Astrocyte of the cerebellum (primary cell): ENCODE data around the gene ENTREP1.
A peak's percentile ranks its signal among the peaks of the same experiment; 100 is the strongest.

Experiments used
- DNase-seq: peaks from one replicate; pipeline ENCODE4 v3.0.0-alpha.2; 2011; ENCODE audit warnings: low read depth
- H3K4me3 ChIP-seq: 2 replicates; pipeline ENCODE4 v1.5.1; 2011; ENCODE audit warnings: mild to moderate bottlenecking, low read depth, low read length, moderate library complexity
- in situ Hi-C: cut with HindIII; loops from 2 replicates; pipeline ENCODE4 v1.10.0; 2017; ENCODE audit warnings: low sequenced_read_pairs
- TF ChIP-seq, protein P1 (sequence below): IDR thresholded peaks from 2 replicates; pipeline ENCODE4 v1.5.1; 2012; ENCODE audit warnings: low read length, low read depth, moderate library complexity, mild to moderate bottlenecking; ENCODE audit errors: missing control alignments

The ENTREP1 gene

GRCh38 chr9:69317894-69318293, 7.1 kb upstream of the ENTREP1 start:
- DNase-seq = no peak
- in situ Hi-C loops = no loop called here

GRCh38 chr9:69319324-69320025, 5.5 kb upstream of the ENTREP1 start:
- no peak for DNase-seq
- in situ Hi-C loops = no loop called here
- no peak overlapping the region for H3K4me3 ChIP-seq
- TF ChIP-seq, protein P1, sequence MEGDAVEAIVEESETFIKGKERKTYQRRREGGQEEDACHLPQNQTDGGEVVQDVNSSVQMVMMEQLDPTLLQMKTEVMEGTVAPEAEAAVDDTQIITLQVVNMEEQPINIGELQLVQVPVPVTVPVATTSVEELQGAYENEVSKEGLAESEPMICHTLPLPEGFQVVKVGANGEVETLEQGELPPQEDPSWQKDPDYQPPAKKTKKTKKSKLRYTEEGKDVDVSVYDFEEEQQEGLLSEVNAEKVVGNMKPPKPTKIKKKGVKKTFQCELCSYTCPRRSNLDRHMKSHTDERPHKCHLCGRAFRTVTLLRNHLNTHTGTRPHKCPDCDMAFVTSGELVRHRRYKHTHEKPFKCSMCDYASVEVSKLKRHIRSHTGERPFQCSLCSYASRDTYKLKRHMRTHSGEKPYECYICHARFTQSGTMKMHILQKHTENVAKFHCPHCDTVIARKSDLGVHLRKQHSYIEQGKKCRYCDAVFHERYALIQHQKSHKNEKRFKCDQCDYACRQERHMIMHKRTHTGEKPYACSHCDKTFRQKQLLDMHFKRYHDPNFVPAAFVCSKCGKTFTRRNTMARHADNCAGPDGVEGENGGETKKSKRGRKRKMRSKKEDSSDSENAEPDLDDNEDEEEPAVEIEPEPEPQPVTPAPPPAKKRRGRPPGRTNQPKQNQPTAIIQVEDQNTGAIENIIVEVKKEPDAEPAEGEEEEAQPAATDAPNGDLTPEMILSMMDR = no peak

More at GRCh38 chr9:69317894-69318293, 7.1 kb upstream of the ENTREP1 start:
- TF ChIP-seq, protein P1 = no peak
- H3K4me3 ChIP-seq = no peak overlapping the region

- TF ChIP-seq, protein P1 = no peak
- in situ Hi-C loops = no loop called here
- no peak for DNase-seq
- H3K4me3 ChIP-seq = no peak overlapping the region
Observed at GRCh38 chr9:69322256-69322655, 2.8 kb upstream of the ENTREP1 start.

DNA sequence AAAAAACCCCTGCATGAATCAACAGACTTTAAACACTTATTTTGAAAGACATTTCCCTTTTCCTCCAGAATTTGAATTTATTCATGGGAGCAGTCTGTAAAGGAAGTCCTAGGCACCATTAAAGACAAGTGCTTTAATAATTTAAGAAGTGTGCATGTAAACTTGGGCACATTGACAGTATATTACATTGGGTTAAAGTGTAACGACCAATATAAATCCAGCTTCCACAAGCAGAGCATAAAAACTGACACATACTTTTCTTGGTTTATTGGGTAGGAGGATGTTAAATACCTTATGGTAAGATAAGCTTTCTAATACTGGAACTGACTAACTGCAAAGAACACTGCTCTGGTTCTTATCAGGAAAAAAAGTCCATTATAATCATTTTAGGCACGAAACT, 1.2 kb upstream of the ENTREP1 start:
- TF ChIP-seq, protein P1 = no peak
- H3K4me3 ChIP-seq = no peak overlapping the region
- in situ Hi-C loops = no loop called here
- no peak for DNase-seq

DNA sequence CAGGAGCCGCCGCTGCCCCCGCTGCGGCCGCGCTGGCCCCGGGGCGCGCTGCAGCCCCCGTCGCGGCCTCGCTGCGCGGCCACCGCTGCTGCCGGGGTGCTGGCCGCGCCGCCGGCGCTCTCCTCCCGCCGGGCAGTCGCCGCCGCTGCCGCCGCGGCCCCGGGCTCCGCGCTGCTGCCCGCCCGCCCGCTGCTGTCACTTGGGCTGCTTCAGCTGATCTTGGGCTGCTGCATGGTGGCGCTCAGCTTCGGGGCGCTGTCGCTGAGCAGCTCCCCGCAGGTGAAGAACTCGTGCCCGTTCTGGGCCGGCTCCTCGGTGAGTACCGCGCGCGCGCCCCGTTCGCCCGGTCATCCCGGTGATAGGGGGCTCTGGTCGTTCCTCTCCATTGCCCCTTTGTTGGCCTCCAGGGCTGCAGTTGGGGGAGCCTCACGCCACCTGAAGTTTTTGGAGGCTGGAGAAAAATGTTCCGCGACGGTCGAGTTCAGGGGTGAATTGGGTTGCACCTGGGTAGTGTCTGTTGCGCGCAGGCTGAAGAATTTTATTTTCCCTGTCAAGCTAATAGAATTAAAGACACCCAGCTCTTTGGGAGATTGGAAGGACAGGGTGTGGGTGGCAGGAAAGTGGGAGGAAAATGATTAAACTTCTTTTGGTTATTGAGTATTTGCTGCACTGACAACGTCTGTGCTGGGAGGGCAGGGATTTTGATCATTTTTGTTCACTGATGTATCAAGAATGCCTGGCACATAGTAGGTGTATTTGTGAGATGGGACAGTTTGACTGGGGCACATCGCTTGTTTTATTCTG, 596 bp downstream of the ENTREP1 start:
- in situ Hi-C loops = no loop called here
- TF ChIP-seq, protein P1 = no peak
- peak overlapping the region; percentile 34 for H3K4me3 ChIP-seq
- no peak for DNase-seq

DNA sequence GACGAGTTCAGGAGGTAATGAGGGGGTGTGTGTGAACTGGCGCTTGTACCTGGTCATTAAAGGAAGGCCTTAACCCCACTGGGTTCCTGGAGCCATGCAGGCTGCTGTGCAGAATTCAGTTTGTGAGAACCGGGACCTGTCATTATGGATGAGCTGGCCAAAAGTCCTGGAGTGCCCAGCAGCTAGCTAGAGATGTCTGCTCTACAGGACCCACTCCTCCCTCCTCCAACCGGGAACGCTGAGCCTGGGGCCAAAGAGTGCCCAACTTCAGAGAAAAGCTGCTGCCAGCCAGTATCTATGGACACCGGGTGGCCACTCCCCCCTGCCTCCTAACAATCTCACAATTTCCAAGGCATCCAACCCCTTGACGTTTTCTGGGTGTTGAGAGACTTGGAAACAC, 1.2 kb downstream of the ENTREP1 start:
- TF ChIP-seq, protein P1 = no peak
- no peak for DNase-seq
- no peak overlapping the region for H3K4me3 ChIP-seq
- in situ Hi-C loops = no loop called here
